GM03348 (cell line): ENCODE results near the gene SHROOM3.
"Not testable (repeated sequence)": the region's sequence is repeated elsewhere in the genome, so short reads cannot be mapped to it uniquely, and the experiment has no call there.

Experiments used
- DNase-seq: peaks from one replicate; pipeline ENCODE4 v3.0.0; 2012; ENCODE audit warnings: low spot score

Gene SHROOM3

DNA sequence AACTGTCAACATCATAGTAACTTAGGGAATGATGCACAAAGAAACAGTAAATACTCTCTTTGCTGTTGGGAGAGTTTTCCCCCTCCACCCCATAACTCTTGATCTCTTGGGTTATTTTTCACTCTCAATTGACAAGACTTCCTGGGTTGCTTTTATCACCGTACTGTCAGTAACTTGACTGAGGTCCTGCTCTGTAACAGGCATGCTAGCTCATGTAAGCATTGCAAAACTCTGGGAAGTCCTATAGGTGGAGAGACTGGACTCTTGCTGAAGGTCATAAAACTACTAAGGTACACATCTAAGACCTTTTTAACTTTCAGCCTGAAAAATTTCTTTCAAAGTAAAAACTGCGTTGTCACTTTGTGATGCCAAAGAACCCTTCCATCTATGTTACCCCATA is 10.9 kb downstream of the SHROOM3 start:
- DNase-seq = no peak

GRCh38 chr4:76447393-76447851 is 12.4 kb downstream of the SHROOM3 start:
- DNase-seq = peak; percentile 21

- no peak for DNase-seq
Measured at GRCh38 chr4:76448211-76448610, 13.2 kb downstream of the SHROOM3 start.

DNA sequence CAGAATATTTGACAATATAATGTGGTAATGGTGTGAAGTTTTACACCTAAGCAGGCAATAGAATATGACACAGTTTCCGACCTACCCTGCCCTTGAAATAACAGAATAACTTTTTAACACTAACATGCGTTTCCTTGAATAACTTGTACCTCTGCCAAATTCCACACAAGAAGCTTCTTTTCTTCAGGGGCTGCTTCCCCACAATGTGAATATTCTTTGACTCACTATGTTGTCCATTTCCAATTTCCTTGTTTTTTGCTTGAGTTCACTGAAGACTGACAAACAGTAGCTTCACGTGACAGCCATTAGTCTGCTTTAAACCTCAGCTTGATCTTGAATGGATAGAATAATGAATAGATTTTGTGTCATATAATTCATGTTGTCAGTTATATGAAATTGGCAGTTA is 14.3 kb downstream of the SHROOM3 start:
- DNase-seq = no peak

GRCh38 chr4:76449833-76450232 is 14.8 kb downstream of the SHROOM3 start:
- DNase-seq = peak; percentile 16

GRCh38 chr4:76453232-76453631 is 18.2 kb downstream of the SHROOM3 start:
- no peak for DNase-seq

GRCh38 chr4:76454073-76454472 is 19.0 kb downstream of the SHROOM3 start:
- DNase-seq = not testable (repeated sequence)

DNA sequence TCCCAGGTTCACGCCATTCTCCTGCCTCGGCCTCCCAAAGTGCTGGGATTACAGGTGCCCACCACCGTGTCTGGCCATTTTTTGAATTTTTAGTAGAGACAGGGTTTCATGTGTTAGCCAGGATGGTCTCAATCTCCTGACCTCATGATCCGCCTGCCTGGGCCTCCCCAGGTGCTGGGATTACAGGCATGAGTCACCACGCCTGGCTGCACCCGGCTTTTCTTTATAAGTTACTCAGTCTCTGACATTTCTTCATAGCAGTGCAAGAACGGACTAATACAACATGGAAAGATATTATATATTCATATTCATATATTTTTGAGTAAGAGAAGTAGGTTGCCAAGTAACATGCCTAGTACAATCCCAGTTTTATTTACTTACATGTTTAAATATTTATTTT is 22.9 kb downstream of the SHROOM3 start:
- DNase-seq = no peak

GRCh38 chr4:76458297-76458696 is 23.3 kb downstream of the SHROOM3 start:
- no peak for DNase-seq

- peak; percentile 42 for DNase-seq
Measured at GRCh38 chr4:76458825-76459224, 23.8 kb downstream of the SHROOM3 start.

GRCh38 chr4:76459291-76459723 is 24.3 kb downstream of the SHROOM3 start:
- peak; percentile 64 for DNase-seq

DNA sequence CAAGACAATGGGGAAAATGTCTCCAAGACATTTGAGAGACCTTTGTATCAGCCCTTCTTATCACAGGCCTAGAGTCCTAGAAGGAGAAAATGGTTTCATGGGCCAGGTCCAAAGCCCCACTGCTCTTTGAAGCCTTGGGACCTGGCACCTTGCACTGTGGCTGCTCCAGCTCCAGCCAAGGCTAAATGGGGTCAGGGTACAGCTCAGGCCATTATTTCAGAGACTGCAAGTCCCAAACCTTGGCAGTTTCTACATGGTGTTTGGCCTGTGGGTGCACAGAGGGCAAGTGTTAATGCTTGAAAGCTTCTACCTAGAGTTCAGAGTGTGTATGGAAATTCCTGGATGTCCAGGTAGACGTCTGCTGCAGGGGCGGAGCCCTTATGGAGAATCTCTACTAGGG is 28.5 kb downstream of the SHROOM3 start:
- DNase-seq = no peak

- no peak for DNase-seq
Measured at GRCh38 chr4:76470064-76470463, 35.0 kb downstream of the SHROOM3 start.

DNA sequence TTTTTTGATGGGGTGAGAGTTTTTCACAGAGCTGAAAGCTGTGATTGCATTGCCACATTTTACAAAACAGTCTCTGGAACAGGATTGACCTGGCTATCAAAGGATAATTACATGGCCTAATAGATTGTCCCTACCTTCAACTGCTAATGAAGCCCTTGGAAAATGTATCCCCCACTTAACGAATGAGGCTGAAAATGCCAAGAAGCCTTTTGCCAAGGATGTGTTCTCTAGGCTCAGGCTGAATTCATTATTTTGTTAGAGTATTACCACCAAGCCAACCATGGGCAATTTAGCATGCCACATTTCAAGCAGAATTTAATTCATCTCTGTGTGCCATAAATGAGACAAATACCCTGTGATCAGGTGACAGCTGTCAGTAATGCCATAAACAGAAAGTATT is 35.5 kb downstream of the SHROOM3 start:
- DNase-seq = no peak

DNA sequence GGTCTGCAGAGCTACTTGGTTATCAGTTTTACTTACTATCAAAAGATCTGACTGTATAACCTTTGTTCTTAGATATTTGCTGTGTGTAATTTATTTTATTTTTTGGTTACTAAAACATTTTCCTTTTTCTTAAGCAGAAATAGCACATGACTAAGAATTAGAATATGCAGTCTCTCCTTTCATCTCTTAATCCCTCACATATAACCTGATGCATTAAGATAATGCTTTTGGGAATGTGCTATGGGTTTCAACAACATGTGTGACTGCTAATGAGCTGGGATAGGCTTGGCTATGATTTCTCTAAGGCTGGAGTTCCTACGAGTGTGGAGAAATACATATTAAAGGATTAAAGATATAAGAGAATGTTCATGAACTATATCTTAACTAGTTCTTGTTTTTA is 41.5 kb downstream of the SHROOM3 start:
- no peak for DNase-seq

GRCh38 chr4:76484654-76485053 is 49.6 kb downstream of the SHROOM3 start:
- DNase-seq = no peak

DNA sequence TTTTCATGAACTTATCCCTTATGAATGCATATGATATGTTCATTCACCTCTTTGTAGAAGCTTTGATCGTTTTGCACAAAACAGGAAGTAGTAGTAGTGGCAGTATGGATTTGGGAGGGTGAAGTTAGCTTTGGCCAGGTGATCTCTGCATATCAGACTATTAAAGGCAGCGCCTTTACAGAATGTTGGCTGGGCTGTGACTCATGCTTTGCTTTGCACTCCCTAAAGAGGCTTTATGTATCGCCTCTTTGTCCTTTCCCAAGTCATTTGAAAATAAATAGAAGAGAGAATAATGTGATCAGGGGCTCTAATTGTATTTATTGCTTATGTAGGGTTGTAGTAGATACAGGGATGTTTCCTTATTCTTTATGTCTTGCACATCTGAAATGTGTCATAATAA is 50.4 kb downstream of the SHROOM3 start:
- DNase-seq = no peak

GRCh38 chr4:76486588-76487276 is 51.7 kb downstream of the SHROOM3 start:
- DNase-seq = no peak

- no peak for DNase-seq
Measured at GRCh38 chr4:76487621-76488020, 52.6 kb downstream of the SHROOM3 start.

GRCh38 chr4:76488455-76488854 is 53.4 kb downstream of the SHROOM3 start:
- no peak for DNase-seq

DNA sequence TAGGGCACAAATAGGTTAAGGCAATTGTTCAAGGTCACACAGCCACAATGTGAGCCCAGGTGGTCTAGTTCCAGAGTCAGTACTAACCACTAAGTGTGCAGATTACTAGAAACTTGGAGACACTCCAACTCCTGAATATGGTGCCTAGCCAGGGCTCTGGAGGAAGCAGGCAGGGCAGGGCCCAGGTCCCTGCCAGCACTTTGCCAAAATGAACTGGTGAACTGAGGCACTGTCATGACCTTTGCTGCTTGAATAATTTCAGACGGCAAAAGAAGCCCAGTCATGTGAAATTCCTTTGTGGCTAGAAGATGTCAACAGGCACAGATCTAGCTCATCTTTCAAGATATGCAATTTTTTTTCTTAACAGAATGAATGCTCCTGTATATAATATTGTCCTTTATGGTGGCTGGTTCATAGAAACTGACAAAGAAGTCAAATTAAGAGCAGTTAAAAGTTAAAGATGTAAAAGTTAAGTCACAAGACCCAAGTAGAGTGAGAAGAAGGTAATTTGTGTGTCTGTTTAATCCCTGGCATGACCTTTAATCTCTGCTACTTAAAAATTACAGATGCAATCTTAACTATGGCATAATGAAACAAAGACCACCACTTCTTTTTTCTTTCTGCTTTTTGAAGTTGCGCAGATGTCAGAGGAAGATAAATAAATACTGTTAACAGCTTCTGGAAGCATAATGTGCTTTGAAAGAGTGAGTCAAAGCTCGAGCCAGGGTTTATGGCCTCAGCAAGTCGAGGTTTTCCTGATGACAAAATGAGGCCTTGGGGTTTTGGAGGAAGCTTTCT is 54.1 kb downstream of the SHROOM3 start:
- DNase-seq = no peak

GRCh38 chr4:76489686-76490161 is 54.7 kb downstream of the SHROOM3 start:
- DNase-seq = no peak

DNA sequence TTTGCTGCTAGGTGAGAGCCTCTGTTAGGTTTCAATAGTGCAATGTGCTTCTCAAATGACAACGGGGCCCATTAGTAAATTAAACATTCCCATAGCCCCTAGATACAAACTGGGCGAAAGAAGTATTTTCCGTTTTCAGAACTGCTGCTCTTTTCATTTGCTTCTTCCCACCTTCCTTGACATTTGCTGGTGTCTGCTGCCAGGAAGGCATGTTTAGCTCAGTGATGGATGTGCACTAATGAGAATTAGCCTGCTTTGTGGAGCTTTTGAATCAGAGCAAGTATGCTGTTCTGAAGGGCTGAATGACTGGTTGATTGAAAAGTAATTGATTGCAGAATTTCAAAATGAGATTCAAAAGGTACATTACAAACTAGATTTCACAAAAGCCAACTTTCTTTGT is 57.0 kb downstream of the SHROOM3 start:
- DNase-seq = no peak
